Lower lobe of right lung (tissue), 2 donors: ENCODE measurements around the gene FAM20B. TPM values are rescaled to one million over a fixed set of nuclear protein-coding genes. Genes with fewer than 3 reads are reported as not detected.
A peak's percentile ranks its signal among the peaks of the same experiment; 100 is the strongest.

Experiments used
- ATAC-seq, 2 donors: fragments of 200-7000 bp; cut with Tn5 transposase; one replicate each; pipeline ENCODE4 v1.9.1; 2020 to 2022; ENCODE audit warnings: mild to moderate bottlenecking in 2 of 2, moderate library complexity in 2 of 2
- DNase-seq: peaks from one replicate; pipeline ENCODE4 v3.0.0-alpha.2; 2020
- H3K27ac ChIP-seq: fragments of 200-600 bp; one replicate; pipeline ENCODE4 v1.8.0; 2022
- H3K27me3 ChIP-seq: fragments of 200-600 bp; one replicate; pipeline ENCODE4 v1.8.0; 2022; ENCODE audit warnings: low read depth
- H3K36me3 ChIP-seq: fragments of 200-600 bp; one replicate; pipeline ENCODE4 v1.8.0; 2022; ENCODE audit warnings: mild to moderate bottlenecking
- H3K4me1 ChIP-seq: fragments of 200-600 bp; one replicate; pipeline ENCODE4 v1.8.0; 2022
- H3K4me3 ChIP-seq: fragments of 200-600 bp; one replicate; pipeline ENCODE4 v1.8.0; 2022; ENCODE audit warnings: mild to moderate bottlenecking
- H3K9me3 ChIP-seq: fragments of 200-600 bp; one replicate; pipeline ENCODE4 v1.8.0; 2022
- CTCF ChIP-seq: fragments of 200-600 bp; IDR thresholded peaks from one replicate; pipeline ENCODE4 v1.8.0; 2022; ENCODE audit warnings: antibody characterized with exemption, mild to moderate bottlenecking
- intact Hi-C: fragments of 100-400 bp; cut with DNase I; formaldehyde crosslinking; loops from one replicate; pipeline ENCODE4 v1.11.0; 2022
- total RNA-seq: library from RNA; stranded (reverse); fragmentation: NEBNext Ultra II Directional; extraction: Animal tissue kit (Norgen Biotek cat#: 25700); gene quantifications from one replicate; pipeline ENCODE4 v1.2.1, GENCODE V29; 2021
- donor health status: DM: no; HTN: yes; CAD: no; lungs with severe emphysema.

The FAM20B gene
- total RNA-seq, 1 donor from 2014 or later = 38.2 TPM

- no peak for ATAC-seq
These were observed 89.5 kb downstream of the FAM20B start for GRCh38 chr1:179115181-179115580.

GRCh38 chr1:179119513-179119912 is 93.8 kb downstream of the FAM20B start:
- Histone ChIP-seq H3K9me3 (no peaks in the 10 kb centered on the region), H3K27ac (no peak overlapping the region), H3K4me3 (no peak overlapping the region), H3K27me3 (no peaks in the 10 kb centered on the region), H3K36me3 (peaks cover 72% of the 10 kb centered on the region), H3K4me1 (no peaks in the 10 kb centered on the region)
- TF ChIP-seq CTCF = no peak
- ATAC-seq (no peak), DNase-seq (no peak)
- intact Hi-C loops = no loop called here

More at GRCh38 chr1:179115181-179115580, 89.5 kb downstream of the FAM20B start:
- Histone ChIP-seq H3K9me3 (no peaks in the 10 kb centered on the region), H3K36me3 (peaks cover 94% of the 10 kb centered on the region), H3K4me3 (no peak overlapping the region), H3K27me3 (no peaks in the 10 kb centered on the region), H3K4me1 (no peaks in the 10 kb centered on the region), H3K27ac (no peak overlapping the region)
- no peak for TF ChIP-seq CTCF
- intact Hi-C loops = no loop called here
- no peak for DNase-seq

- Histone ChIP-seq H3K9me3 (no peaks in the 10 kb centered on the region), H3K27ac (no peak overlapping the region), H3K27me3 (no peaks in the 10 kb centered on the region), H3K4me3 (no peak overlapping the region), H3K36me3 (peaks cover 65% of the 10 kb centered on the region), H3K4me1 (no peaks in the 10 kb centered on the region)
- DNase-seq (no peak), ATAC-seq (no peak)
- intact Hi-C loops = no loop called here
- no peak for TF ChIP-seq CTCF
These were observed 95.0 kb downstream of the FAM20B start for GRCh38 chr1:179120736-179121135.

- TF ChIP-seq CTCF = peak; percentile 59
- H3K36me3 ChIP-seq = peaks cover 64% of the 10 kb centered on the region
- no peak for DNase-seq
- H3K4me3 ChIP-seq = no peak overlapping the region
- peak in 1 of 2 donors; percentile 50 for ATAC-seq
- no peaks in the 10 kb centered on the region for H3K9me3 ChIP-seq
- H3K27me3 ChIP-seq = no peaks in the 10 kb centered on the region
- H3K4me1 ChIP-seq = peaks cover 2% of the 10 kb centered on the region
- intact Hi-C loops = no loop called here
- no peak overlapping the region for H3K27ac ChIP-seq
These were observed 95.7 kb downstream of the FAM20B start for GRCh38 chr1:179121159-179121938.

- intact Hi-C loops = no loop called here
- TF ChIP-seq CTCF = no peak
These were observed 99.2 kb downstream of the FAM20B start for GRCh38 chr1:179124873-179125272.

More at GRCh38 chr1:179124873-179125272, 99.2 kb downstream of the FAM20B start:
- H3K36me3 ChIP-seq = peaks cover 33% of the 10 kb centered on the region
- H3K4me3 ChIP-seq = no peak overlapping the region
- H3K4me1 ChIP-seq = peaks cover 30% of the 10 kb centered on the region
- no peak for DNase-seq
- no peak overlapping the region for H3K27ac ChIP-seq
- ATAC-seq = no peak
- H3K27me3 ChIP-seq = no peaks in the 10 kb centered on the region
- H3K9me3 ChIP-seq = no peaks in the 10 kb centered on the region

Other genes starting within 250 kb of the FAM20B start
- gene ANGPTL1, start 154.8 kb upstream of the FAM20B start, total RNA-seq = 12.3 TPM
- gene TOR3A, start 56.2 kb downstream of the FAM20B start, total RNA-seq = 24.3 TPM
- gene ABL2, start 203.8 kb downstream of the FAM20B start, total RNA-seq = 27.0 TPM